Neuronal stem cell (in vitro differentiated cells): Measurements from ENCODE around the gene CHN2.
A peak's percentile ranks its signal among the peaks of the same experiment; 100 is the strongest.

ENCODE experiments used
- DNase-seq: peaks from one replicate; pipeline ENCODE4 v3.0.0-alpha.2; 2013; ENCODE audit warnings: low spot score
- H2AFZ ChIP-seq: one replicate; pipeline ENCODE4 v1.6.1; 2013; ENCODE audit warnings: mild to moderate bottlenecking, low read length, inconsistent platforms
- H2AK5ac ChIP-seq: 2 replicates; pipeline ENCODE4 v1.6.1; 2013; ENCODE audit warnings: low read depth, mild to moderate bottlenecking, inconsistent platforms, low read length, moderate library complexity, mixed read lengths
- H2BK120ac ChIP-seq: 2 replicates; pipeline ENCODE4 v1.6.1; 2013; ENCODE audit warnings: low read depth, mild to moderate bottlenecking, inconsistent platforms, low read length, moderate library complexity, mixed read lengths
- H2BK12ac ChIP-seq: one replicate; pipeline ENCODE4 v1.6.1; 2013; ENCODE audit warnings: low read length, inconsistent platforms
- H2BK15ac ChIP-seq: 2 replicates; pipeline ENCODE4 v1.6.1; 2013; ENCODE audit warnings: mild to moderate bottlenecking, low read length, inconsistent platforms, mixed read lengths
- H2BK5ac ChIP-seq: one replicate; pipeline ENCODE4 v1.6.1; 2013; ENCODE audit warnings: inconsistent platforms, mild to moderate bottlenecking, low read length, moderate library complexity
- H3K14ac ChIP-seq: one replicate; pipeline ENCODE4 v1.6.1; 2013; ENCODE audit warnings: low read length, inconsistent platforms
- H3K18ac ChIP-seq: 2 replicates; pipeline ENCODE4 v1.6.1; 2013; ENCODE audit warnings: low read length, inconsistent platforms
- H3K23ac ChIP-seq: 2 replicates; pipeline ENCODE4 v1.6.1; 2013; ENCODE audit warnings: low read depth, mild to moderate bottlenecking, mixed read lengths, low read length, inconsistent platforms; ENCODE audit not compliant: poor library complexity
- H3K27ac ChIP-seq: replicated peaks from 3 replicates; pipeline ENCODE4 v1.5.1; 2013; ENCODE audit warnings: low read length, inconsistent platforms
- H3K27me3 ChIP-seq, 3 experiments: 2 replicates each; pipeline ENCODE4 v1.6.1; 2013; ENCODE audit warnings: low read length in 3 of 3, mild to moderate bottlenecking in 2 of 3, inconsistent platforms in 1 of 3, low read depth in 1 of 3, mixed read lengths in 1 of 3, moderate library complexity in 1 of 3; ENCODE audit not compliant: control insufficient read depth in 3 of 3, insufficient read depth in 3 of 3
- H3K36me3 ChIP-seq, 2 donors: replicated peaks in 1 of 2; 2 replicates each; pipeline ENCODE4 v1.6.1; 2013; ENCODE audit warnings: low read length in 2 of 2; ENCODE audit not compliant: control insufficient read depth in 2 of 2, insufficient read depth in 2 of 2
- H3K4ac ChIP-seq: 2 replicates; pipeline ENCODE4 v1.6.1; 2013; ENCODE audit warnings: inconsistent platforms, mild to moderate bottlenecking, low read length, moderate library complexity
- H3K4me1 ChIP-seq, 2 donors: 1 replicate in 1 of 2; 2 replicates in 1 of 2; pipeline ENCODE4 v1.6.1; 2013; ENCODE audit warnings: low read length in 2 of 2, low read depth in 1 of 2; ENCODE audit not compliant: control insufficient read depth in 2 of 2, insufficient read depth in 1 of 2
- H3K4me2 ChIP-seq: one replicate; pipeline ENCODE4 v1.6.1; 2013; ENCODE audit warnings: mild to moderate bottlenecking, low read length, inconsistent platforms; ENCODE audit not compliant: insufficient read depth, poor library complexity, severe bottlenecking
- H3K4me3 ChIP-seq, 2 donors: 2 replicates each; pipeline ENCODE4 v1.5.1; 2013; ENCODE audit warnings: low read length in 2 of 2, mild to moderate bottlenecking in 2 of 2, inconsistent platforms in 1 of 2, moderate library complexity in 1 of 2
- H3K79me1 ChIP-seq: one replicate; pipeline ENCODE4 v1.6.1; 2013; ENCODE audit warnings: low read depth, mild to moderate bottlenecking, inconsistent platforms, low read length, moderate library complexity
- H3K9ac ChIP-seq: one replicate; pipeline ENCODE4 v1.6.1; 2013; ENCODE audit warnings: mild to moderate bottlenecking, low read depth, low read length, inconsistent platforms; ENCODE audit not compliant: poor library complexity
- H3K9me3 ChIP-seq, 2 donors: replicated peaks in 1 of 2; 2 replicates each; pipeline versions ENCODE3 to v1.6.1; 2013; ENCODE audit warnings: low read length in 2 of 2, mild to moderate bottlenecking in 2 of 2, inconsistent platforms in 1 of 2, low read depth in 1 of 2, mixed read lengths in 1 of 2, moderate library complexity in 1 of 2; ENCODE audit not compliant: control insufficient read depth in 2 of 2, insufficient read depth in 1 of 2
- H4K8ac ChIP-seq: one replicate; pipeline ENCODE4 v1.6.1; 2013; ENCODE audit warnings: low read depth, mild to moderate bottlenecking, inconsistent platforms, low read length, moderate library complexity
- H4K91ac ChIP-seq: one replicate; pipeline ENCODE4 v1.6.1; 2013; ENCODE audit warnings: low read length, low read depth, mild to moderate bottlenecking, inconsistent platforms; ENCODE audit not compliant: poor library complexity
- whole genome bisulfite sequencing, 2 donors: extraction: QIAGEN DNeasy Blood & Tissue Kit; methylation state at CpG; one replicate each; pipeline ENCODE4 v1.1.7; 2013; ENCODE audit warnings: missing lambda C conversion rate in 2 of 2, mixed read lengths in 1 of 2; ENCODE audit not compliant: insufficient read length in 2 of 2, insufficient replicate concordance in 1 of 2; ENCODE audit errors: extremely low coverage in 2 of 2; 5-methylcytosine and 5-hydroxymethylcytosine counted together

Gene CHN2

GRCh38 chr7:29413626-29414136 lies 219.1 kb downstream of the CHN2 start:
- no peak overlapping the region for H4K91ac ChIP-seq
- no peak overlapping the region for H4K8ac ChIP-seq
- no peak overlapping the region for H3K23ac ChIP-seq
- no peak overlapping the region for H2BK12ac ChIP-seq
- no peak overlapping the region for H2BK5ac ChIP-seq
- H3K4me2 ChIP-seq: no peak overlapping the region
- WGBS, 2 donors: no CpG with 5 or more reads among the region's 12 CpGs
- no peak overlapping the region for H2BK15ac ChIP-seq
- no peak overlapping the region for H2BK120ac ChIP-seq
- no peak overlapping the region for H3K14ac ChIP-seq
- H3K4me3 ChIP-seq: no peak overlapping the region
- H3K27ac ChIP-seq: no peak overlapping the region
- H3K9me3 ChIP-seq: no peaks in the 10 kb centered on the region
- H2AFZ ChIP-seq: no peak overlapping the region
- H3K36me3 ChIP-seq: no peaks in the 10 kb centered on the region
- H3K9ac ChIP-seq: no peak overlapping the region
- no peak overlapping the region for H3K4ac ChIP-seq
- no peak for DNase-seq
- H3K27me3 ChIP-seq: peaks cover 0 to 3% (median 0%) of the 10 kb centered on the region in 3 experiments
- no peak overlapping the region for H3K18ac ChIP-seq
- H2AK5ac ChIP-seq: no peak overlapping the region
- H3K4me1 ChIP-seq: peaks cover 0 to 2% of the 10 kb centered on the region in 2 donors
- H3K79me1 ChIP-seq: no peaks in the 10 kb centered on the region

- H3K9ac ChIP-seq: no peak overlapping the region
- H3K18ac ChIP-seq: no peak overlapping the region
- no peak for DNase-seq
- H3K14ac ChIP-seq: no peak overlapping the region
- H3K79me1 ChIP-seq: no peaks in the 10 kb centered on the region
- H3K9me3 ChIP-seq: no peaks in the 10 kb centered on the region
- H3K36me3 ChIP-seq: no peaks in the 10 kb centered on the region
- H2AK5ac ChIP-seq: no peak overlapping the region
- H4K91ac ChIP-seq: no peak overlapping the region
- H2AFZ ChIP-seq: no peak overlapping the region
- H4K8ac ChIP-seq: no peak overlapping the region
- H3K23ac ChIP-seq: no peak overlapping the region
- WGBS, 2 donors: no CpG with 5 or more reads among the region's 10 CpGs
- peaks cover 0 to 3% (median 0%) of the 10 kb centered on the region in 3 experiments for H3K27me3 ChIP-seq
- no peak overlapping the region for H2BK5ac ChIP-seq
- H3K4me1 ChIP-seq: peaks cover 0 to 2% of the 10 kb centered on the region in 2 donors
- no peak overlapping the region for H3K4me3 ChIP-seq
- no peak overlapping the region for H2BK12ac ChIP-seq
- H3K4me2 ChIP-seq: no peak overlapping the region
- no peak overlapping the region for H2BK15ac ChIP-seq
- H3K4ac ChIP-seq: no peak overlapping the region
- no peak overlapping the region for H2BK120ac ChIP-seq
- no peak overlapping the region for H3K27ac ChIP-seq
These were observed 219.6 kb downstream of the CHN2 start for GRCh38 chr7:29414216-29414615.

GRCh38 chr7:29415215-29415614 lies 220.6 kb downstream of the CHN2 start:
- H4K91ac ChIP-seq: no peak overlapping the region
- H3K9me3 ChIP-seq: no peaks in the 10 kb centered on the region
- H3K36me3 ChIP-seq: no peaks in the 10 kb centered on the region
- H3K27ac ChIP-seq: no peak overlapping the region
- no peak overlapping the region for H4K8ac ChIP-seq
- no peak overlapping the region for H2BK5ac ChIP-seq
- H2AFZ ChIP-seq: no peak overlapping the region
- no peak for DNase-seq
- H3K9ac ChIP-seq: no peak overlapping the region
- no peak overlapping the region for H3K4me3 ChIP-seq
- H2BK15ac ChIP-seq: no peak overlapping the region
- no peak overlapping the region for H3K23ac ChIP-seq
- H3K79me1 ChIP-seq: no peaks in the 10 kb centered on the region
- no peak overlapping the region for H2BK120ac ChIP-seq
- no peak overlapping the region for H3K14ac ChIP-seq
- H3K4ac ChIP-seq: no peak overlapping the region
- WGBS, 2 donors: no CpG with 5 or more reads among the region's 5 CpGs
- no peaks in the 10 kb centered on the region for H3K27me3 ChIP-seq
- no peak overlapping the region for H2BK12ac ChIP-seq
- peaks cover 0 to 2% of the 10 kb centered on the region in 2 donors for H3K4me1 ChIP-seq
- peak overlapping the region; percentile 52 for H3K18ac ChIP-seq
- no peak overlapping the region for H3K4me2 ChIP-seq
- H2AK5ac ChIP-seq: no peak overlapping the region

DNA sequence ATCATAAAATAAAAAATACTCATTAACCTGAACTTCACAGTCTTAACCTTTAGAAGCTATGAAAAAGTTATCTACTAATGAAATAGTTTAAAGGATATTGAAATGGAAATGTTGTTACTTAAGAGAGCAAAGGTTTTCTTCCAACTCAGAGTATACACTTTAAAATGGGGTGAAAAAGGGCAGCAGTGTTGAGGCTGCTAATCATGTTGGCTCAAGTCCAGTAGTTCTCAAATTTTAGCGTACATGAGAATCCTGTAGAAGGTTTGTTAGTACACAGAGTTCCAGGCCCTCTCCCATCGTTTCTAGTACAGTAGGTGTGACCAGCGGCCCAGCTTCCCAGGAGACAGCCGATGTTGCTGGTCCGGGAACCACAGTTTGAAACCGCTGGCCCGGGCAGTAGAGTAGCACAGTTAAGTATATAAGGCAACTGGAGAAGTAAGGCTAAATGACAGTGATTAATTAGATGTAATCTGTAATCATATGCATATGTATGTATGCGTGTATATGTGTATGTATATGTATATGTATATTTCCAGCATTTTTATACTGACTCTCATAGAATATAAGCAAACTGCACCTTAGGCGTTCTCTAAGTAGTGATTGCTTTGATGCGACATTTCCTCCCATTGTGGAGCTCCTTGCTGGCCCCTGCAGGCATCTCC lies 221.8 kb downstream of the CHN2 start:
- peaks cover 0 to 2% of the 10 kb centered on the region in 2 donors for H3K4me1 ChIP-seq
- H3K4me2 ChIP-seq: no peak overlapping the region
- H3K23ac ChIP-seq: no peak overlapping the region
- H3K14ac ChIP-seq: no peak overlapping the region
- no peak overlapping the region for H3K4ac ChIP-seq
- H3K79me1 ChIP-seq: no peaks in the 10 kb centered on the region
- H2AK5ac ChIP-seq: no peak overlapping the region
- no CpG with 5 or more reads among the region's 10 CpGs for WGBS, 2 donors
- H2BK12ac ChIP-seq: no peak overlapping the region
- DNase-seq: no peak
- H2AFZ ChIP-seq: no peak overlapping the region
- H3K27me3 ChIP-seq: no peaks in the 10 kb centered on the region
- H3K18ac ChIP-seq: no peak overlapping the region
- no peak overlapping the region for H2BK5ac ChIP-seq
- no peak overlapping the region for H2BK120ac ChIP-seq
- no peak overlapping the region for H4K8ac ChIP-seq
- H3K4me3 ChIP-seq: no peak overlapping the region
- no peak overlapping the region for H3K27ac ChIP-seq
- H3K9ac ChIP-seq: peak overlapping the region; percentile 9
- no peaks in the 10 kb centered on the region for H3K9me3 ChIP-seq
- H3K36me3 ChIP-seq: no peaks in the 10 kb centered on the region
- H2BK15ac ChIP-seq: no peak overlapping the region
- H4K91ac ChIP-seq: no peak overlapping the region
